Measurements from ENCODE around the gene GLIS1.

GLIS1 gene

GRCh38 chr1:53620061-53620855 is 118.7 kb downstream of the GLIS1 start:
- TF ChIP-seq CTCF (IDR thresholded peaks at IDR 0.05; ENCODE audit: extremely low read depth, missing control alignments): no peak
- DNase-seq (ENCODE audit: low spot score): no peak

GRCh38 chr1:53619367-53620060 is 119.5 kb downstream of the GLIS1 start:
- DNase-seq (ENCODE audit: low spot score): no peak
- no peak for TF ChIP-seq CTCF (IDR thresholded peaks at IDR 0.05; ENCODE audit: extremely low read depth, missing control alignments)

GRCh38 chr1:53618500-53619366 is 120.2 kb downstream of the GLIS1 start:
- DNase-seq (ENCODE audit: low spot score): no peak
- no peak for TF ChIP-seq CTCF (IDR thresholded peaks at IDR 0.05; ENCODE audit: extremely low read depth, missing control alignments)

GRCh38 chr1:53617851-53618499 is 121.0 kb downstream of the GLIS1 start:
- TF ChIP-seq CTCF (IDR thresholded peaks at IDR 0.05; ENCODE audit: extremely low read depth, missing control alignments): no peak
- DNase-seq (ENCODE audit: low spot score): no peak

GRCh38 chr1:53617382-53617781 is 121.6 kb downstream of the GLIS1 start:
- no peak for DNase-seq (ENCODE audit: low spot score)
- no peak for TF ChIP-seq CTCF (IDR thresholded peaks at IDR 0.05; ENCODE audit: extremely low read depth, missing control alignments)

- no peak for TF ChIP-seq CTCF (IDR thresholded peaks at IDR 0.05; ENCODE audit: extremely low read depth, missing control alignments)
- DNase-seq (ENCODE audit: low spot score): no peak
Observed at GRCh38 chr1:53616927-53617326, 122.0 kb downstream of the GLIS1 start.

Data from GM20000 (cell line).